HFF-Myc (cell line): ENCODE data around the gene SPRY4.

Source experiments
- DNase-seq: peaks from one replicate; pipeline ENCODE4 v3.0.0-alpha.2; 2011; ENCODE audit warnings: low read depth; ENCODE audit errors: extremely low read depth
- H3K4me3 ChIP-seq: replicated peaks from 2 replicates; pipeline ENCODE4 v1.5.1; 2011; ENCODE audit warnings: low read depth, mild to moderate bottlenecking, control low read depth, low read length
- CTCF ChIP-seq: IDR thresholded peaks from 2 replicates; pipeline ENCODE4 v1.5.1; 2012; ENCODE audit warnings: mild to moderate bottlenecking, low read depth, low read length, control low read depth; ENCODE audit errors: missing control alignments

The SPRY4 gene

GRCh38 chr5:142315096-142315900 lies 9.5 kb downstream of the SPRY4 start:
- DNase-seq = no peak
- no peak overlapping the region for H3K4me3 ChIP-seq
- no peak for TF ChIP-seq CTCF

- no peak for DNase-seq
- no peak for TF ChIP-seq CTCF
- no peak overlapping the region for H3K4me3 ChIP-seq
Observed at GRCh38 chr5:142314606-142315005, 10.2 kb downstream of the SPRY4 start.

GRCh38 chr5:142314109-142314508 lies 10.7 kb downstream of the SPRY4 start:
- H3K4me3 ChIP-seq = no peak overlapping the region
- no peak for TF ChIP-seq CTCF
- DNase-seq = no peak

- H3K4me3 ChIP-seq = no peak overlapping the region
- TF ChIP-seq CTCF = no peak
- no peak for DNase-seq
Observed at GRCh38 chr5:142313682-142314081, 11.1 kb downstream of the SPRY4 start.

GRCh38 chr5:142313275-142313674 lies 11.5 kb downstream of the SPRY4 start:
- no peak for TF ChIP-seq CTCF
- DNase-seq = no peak
- no peak overlapping the region for H3K4me3 ChIP-seq

- no peak for TF ChIP-seq CTCF
- DNase-seq = no peak
- H3K4me3 ChIP-seq = no peak overlapping the region
Observed at GRCh38 chr5:142312399-142312798, 12.4 kb downstream of the SPRY4 start.

GRCh38 chr5:142311725-142312124 lies 13.1 kb downstream of the SPRY4 start:
- DNase-seq = no peak
- no peak overlapping the region for H3K4me3 ChIP-seq
- TF ChIP-seq CTCF = no peak
